Measurements from ENCODE around the gene ADAMTS7.
"Not testable (repeated sequence)": the region's sequence is repeated elsewhere in the genome, so short reads cannot be mapped to it uniquely, and the experiment has no call there.

ADAMTS7 gene

GRCh38 chr15:78752492-78753358 lies 58.5 kb downstream of the ADAMTS7 start:
- DNase-seq: no peak

- no peak for DNase-seq
Observed at GRCh38 chr15:78751602-78751979, 59.7 kb downstream of the ADAMTS7 start.

DNA sequence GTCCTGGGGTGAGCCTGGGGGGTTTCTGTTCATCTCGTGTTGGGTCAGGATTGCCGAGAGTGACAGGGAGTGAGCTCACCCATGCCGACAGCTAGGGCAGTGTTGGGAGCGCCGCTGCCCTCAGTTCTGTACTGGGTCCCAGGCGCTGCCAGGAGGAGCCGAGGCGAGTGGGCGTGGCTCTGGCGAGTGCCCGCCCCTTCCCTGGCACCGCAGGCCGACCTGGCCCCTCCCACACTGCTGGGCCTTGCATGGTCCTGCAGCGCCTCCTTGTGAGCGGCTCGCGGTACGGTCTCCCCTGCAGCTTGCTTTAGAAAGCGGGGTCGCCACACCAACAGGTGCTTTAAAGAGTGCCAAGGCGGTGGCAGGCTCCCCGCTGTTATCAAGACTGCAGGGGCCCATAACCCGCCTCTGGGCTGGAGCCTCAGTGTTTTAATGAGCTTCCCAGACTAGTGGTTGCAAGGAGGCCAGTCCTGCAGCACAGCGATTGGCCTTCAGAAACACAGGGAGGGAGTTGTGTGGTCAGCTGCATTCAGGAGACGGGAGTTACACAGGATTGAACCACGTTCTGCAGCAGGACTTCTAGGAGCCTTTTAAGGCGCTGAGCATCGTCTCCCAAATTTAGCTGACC lies 60.2 kb downstream of the ADAMTS7 start:
- peak; percentile 85 for DNase-seq

DNA sequence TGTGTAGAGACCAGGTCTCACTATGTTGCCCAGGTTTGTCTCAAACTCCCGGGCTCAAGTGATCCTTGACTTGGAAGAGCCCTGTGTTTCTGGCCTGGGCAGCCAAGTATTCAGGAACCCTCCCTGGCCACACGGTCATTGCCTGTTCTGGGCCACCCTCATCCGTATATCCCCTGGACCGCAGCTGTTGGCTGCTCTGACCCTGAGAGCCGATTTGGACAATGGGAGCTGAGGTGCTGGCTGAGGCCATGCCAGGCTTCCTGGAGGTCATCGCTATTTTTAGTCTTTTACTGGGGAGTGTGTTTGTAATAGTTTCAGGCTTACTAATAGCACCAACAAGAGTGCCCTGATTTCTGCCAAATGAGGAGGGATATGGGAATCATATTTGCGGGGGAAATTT lies 60.7 kb downstream of the ADAMTS7 start:
- no peak for DNase-seq

DNA sequence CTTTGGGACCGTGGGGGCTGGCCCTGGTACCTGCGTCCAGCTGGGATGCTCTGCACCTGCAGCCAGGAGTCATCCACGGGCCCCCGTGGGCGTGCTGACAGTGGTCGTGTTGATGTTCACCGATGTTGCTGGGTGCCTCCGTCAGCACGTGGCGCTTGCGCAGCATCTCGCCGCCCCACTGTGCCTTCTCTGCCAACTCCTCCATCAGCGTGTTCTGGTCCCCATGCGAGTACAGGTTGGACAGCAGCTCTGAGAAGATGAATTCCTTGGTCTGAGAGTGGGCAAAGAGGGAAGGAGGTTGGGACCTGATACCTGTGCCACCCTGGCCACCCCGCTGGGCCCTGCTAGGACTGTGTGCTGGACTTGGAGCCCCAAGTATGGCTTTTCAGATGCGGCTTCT lies 61.4 kb downstream of the ADAMTS7 start:
- no peak for DNase-seq

GRCh38 chr15:78747877-78748276 lies 63.4 kb downstream of the ADAMTS7 start:
- DNase-seq: not testable (repeated sequence)

- DNase-seq: not testable (repeated sequence)
Observed at GRCh38 chr15:78741674-78742073, 69.6 kb downstream of the ADAMTS7 start.

GRCh38 chr15:78740904-78741274 lies 70.4 kb downstream of the ADAMTS7 start:
- no peak for DNase-seq

DNA sequence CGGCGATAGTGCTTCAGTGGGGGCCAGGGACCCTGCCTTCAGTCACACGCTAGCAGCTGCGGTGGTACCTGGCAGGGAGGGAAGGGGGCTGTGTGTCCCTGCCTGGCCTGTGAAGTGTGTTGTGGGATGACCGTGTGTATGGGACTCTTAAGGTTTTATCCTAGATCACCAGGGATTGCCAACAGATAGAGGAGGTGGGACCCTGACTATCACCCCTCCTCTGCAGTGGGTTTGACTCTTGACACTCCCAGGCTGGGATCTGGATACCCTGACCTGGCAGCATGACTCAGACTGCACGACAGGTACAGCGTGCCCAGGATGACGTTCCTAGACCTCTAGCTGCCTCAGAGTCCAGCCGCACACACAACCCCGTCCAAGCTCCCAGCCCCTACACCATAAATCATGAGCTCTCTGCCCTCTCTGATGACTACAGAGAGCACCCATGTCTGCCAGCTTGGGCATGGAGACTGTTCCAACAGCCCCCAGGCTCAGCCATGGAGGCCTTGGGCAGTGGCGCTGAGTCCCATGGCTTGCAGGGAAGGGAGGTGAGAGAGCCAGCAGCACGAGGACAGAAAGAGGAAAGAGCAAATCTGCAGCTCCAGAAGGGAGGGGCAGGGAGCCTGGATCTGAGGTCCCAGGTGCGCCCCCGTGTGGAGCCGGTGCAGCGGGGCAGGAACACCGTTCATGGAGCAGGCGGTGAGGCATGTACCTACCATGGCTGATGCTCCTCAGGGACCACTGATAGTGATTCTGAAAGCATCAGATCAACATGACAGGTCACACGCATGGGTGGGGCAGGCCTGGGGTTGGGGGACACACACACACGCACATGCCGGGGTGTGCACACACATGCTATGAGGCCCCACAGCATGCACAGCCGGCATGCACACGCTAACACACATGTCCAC lies 71.0 kb downstream of the ADAMTS7 start:
- DNase-seq: peak; percentile 83

- no peak for DNase-seq
Observed at GRCh38 chr15:78739206-78739605, 72.1 kb downstream of the ADAMTS7 start.

DNA sequence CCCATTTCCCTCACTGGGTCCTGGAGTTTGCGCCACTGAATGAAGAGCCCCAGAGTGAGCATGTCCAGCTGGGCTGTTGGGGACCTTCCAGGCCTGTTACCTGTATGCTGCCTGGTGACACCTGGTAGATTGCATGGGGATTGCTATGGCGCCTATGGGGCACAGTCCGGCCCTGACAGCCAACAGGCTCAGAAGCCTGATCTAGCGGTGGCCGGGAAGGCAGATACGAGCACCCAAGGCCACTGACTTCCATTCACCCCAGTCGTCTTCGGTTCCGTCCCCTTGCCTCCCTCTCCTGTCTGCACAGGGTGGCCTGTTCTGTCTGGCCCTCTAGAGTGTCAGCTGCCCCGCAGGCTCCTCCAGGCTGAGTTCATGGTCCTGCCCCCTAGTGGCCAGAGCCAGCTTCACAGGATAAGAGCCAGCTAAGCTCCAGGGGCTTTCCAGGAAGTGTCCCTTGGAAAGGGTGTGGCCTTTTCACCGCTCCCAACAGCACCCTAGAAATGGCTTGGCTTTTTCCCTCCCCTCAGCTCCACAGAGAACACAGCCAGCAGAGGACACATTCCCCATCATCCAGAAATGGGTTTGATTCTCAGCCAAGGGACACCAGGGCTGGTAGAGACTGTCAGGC lies 73.2 kb downstream of the ADAMTS7 start:
- peak; percentile 52 for DNase-seq

DNA sequence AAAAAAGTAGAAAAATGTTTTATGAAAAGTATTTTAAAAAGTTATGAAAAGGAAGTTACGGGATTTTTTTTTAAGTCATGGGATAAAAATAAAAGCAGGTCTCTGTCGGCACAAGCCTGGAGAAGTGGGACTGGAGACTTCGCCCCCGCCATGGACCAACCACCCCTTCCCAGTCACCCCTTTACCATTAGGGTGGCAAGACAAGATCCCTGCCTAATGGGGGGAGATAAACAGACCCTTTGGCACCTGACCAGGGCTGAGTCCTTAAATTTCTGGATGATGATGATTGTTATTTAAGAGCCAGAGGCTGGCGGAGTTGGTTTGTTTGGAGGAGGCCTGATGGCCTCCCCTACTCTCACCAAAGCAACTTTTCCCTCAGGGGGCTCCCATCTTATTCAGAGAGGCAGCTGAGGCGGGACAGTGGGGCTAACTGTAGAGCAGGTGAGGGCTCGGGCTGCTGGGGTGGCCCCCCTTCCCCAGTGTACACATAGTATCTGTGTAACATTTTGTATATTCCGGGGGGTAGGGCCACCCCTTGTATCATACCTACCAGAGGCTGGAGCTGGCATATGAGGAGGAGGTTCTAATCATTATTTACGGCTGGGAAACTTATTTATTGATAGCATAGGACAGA lies 74.0 kb downstream of the ADAMTS7 start:
- no peak for DNase-seq

DNA sequence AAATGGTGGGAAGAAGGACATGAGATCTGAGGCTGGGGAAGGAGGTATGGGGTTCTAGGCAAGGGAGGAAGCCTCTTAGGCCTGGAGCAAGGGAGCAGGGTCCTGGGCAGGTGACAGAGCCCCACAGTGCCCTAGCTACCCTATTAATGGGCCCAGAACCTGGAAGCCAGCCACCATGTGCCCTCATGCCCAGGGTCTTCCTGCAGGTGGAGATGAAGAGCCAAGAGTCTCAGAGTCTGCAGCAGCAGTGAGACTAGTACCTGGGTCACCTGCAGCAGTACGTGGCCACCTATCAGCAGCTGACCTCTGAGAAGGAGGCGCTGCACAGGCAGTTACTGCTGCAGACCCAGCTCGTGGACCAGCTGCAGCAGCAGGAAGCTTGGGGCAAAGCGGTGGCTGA lies 75.0 kb downstream of the ADAMTS7 start:
- DNase-seq: not testable (repeated sequence)

DNA sequence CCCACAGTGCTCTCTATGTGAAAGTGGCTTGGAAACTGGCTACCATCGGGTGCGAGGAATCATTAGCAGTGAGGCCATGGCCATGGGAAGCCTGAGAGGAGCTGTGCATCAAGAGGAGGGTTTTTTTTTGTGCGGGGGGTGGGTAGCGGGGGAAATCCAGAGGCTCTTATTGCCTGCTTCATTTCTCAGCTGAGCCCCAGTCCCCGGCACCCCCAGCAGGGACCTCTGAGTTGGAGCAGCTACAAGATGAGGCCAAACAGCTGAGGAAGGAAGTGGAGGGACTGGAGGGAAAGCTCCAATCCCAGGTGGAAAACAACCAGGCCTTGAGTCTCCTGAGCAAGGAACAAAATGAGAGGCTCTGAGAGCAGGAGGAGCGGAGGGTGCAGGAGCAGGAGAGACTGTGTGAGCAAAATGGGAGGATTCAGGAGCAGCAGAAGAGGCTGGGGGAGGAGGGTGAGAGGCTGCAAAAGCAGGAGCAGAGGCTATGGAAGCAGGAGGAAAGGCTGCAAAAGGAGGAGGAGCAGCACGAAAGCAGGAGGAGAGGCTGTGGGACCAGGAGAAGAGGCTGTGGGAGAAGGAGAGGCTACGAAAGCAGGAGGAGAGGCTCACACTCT lies 76.7 kb downstream of the ADAMTS7 start:
- no peak for DNase-seq

GRCh38 chr15:78732634-78733033 lies 78.6 kb downstream of the ADAMTS7 start:
- no peak for DNase-seq

DNA sequence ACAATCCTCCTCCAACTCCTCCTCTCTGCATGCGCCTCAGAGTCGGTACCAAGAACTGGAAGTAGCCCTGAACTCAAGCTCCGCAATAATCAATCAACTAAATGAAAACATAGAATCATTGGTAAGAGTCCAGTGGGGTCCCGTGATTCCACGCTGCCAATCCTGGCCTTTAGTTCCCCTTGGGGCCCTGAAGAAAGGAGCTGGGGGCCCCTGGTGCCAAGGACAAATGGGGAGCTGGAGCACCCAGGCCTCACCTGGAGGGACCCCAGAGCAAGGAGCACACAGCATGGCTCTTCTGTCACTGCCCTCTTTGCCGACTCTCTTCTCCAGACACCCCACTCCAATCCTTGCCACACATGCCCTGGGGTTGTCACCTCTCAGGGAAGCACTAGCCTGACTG lies 80.3 kb downstream of the ADAMTS7 start:
- no peak for DNase-seq

DNA sequence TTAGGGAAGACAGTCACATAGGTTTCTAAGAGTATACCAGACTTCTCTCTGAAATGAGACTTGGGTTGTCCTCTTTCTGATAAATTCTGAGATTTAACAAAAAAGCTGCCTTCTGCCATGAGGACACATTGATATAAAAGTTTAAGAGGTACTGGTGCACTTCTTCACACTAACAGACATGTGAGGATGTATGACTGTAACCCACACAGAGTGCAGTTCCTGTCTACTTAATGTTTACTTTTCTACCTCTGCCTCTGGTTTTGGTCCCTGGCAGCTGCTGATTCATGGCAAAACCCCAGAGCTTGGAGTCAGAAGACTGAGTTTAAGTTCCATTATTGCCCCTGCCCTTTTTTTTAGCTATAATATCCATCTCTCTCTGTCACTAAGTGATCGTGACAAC lies 82.8 kb downstream of the ADAMTS7 start:
- DNase-seq: not testable (repeated sequence)

- no peak for DNase-seq
Observed at GRCh38 chr15:78727561-78727960, 83.7 kb downstream of the ADAMTS7 start.

GRCh38 chr15:78726870-78727551 lies 84.3 kb downstream of the ADAMTS7 start:
- DNase-seq: peak; percentile 78

GRCh38 chr15:78719819-78720450 lies 91.3 kb downstream of the ADAMTS7 start:
- peak; percentile 8 for DNase-seq

GRCh38 chr15:78718837-78719236 lies 92.4 kb downstream of the ADAMTS7 start:
- no peak for DNase-seq

Data from RPMI8226 (cell line).